ENCODE data around the gene SORCS2. TPM values are rescaled to one million over a fixed set of nuclear protein-coding genes. Genes with fewer than 3 reads are reported as not detected.

The SORCS2 gene
- total and polyA plus RNA-seq, 12 donors, result 0.67 to 15.5 (median 1.3) TPM

DNA sequence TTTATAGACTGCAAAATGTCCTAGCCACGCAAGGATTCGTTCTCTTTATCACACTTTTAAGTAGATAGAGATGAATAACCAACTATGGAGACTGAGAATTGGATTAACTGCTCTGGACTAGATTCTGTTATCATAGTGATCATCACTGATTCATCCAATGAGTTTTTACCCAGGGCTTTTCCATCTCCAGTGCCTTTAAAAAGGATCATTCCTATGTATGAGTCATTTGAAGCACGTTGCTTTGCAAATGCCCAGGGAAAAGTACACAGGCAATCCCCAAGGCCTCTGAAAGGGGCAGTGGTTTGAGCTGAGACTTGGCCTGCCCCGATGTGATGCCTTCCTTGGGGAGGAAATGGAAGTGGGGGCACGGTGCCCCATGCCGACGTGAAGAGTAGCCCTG lies 365.1 kb downstream of the SORCS2 start:
- no peaks in the 10 kb centered on the region for H3K27me3 ChIP-seq
- TF ChIP-seq, protein P1, sequence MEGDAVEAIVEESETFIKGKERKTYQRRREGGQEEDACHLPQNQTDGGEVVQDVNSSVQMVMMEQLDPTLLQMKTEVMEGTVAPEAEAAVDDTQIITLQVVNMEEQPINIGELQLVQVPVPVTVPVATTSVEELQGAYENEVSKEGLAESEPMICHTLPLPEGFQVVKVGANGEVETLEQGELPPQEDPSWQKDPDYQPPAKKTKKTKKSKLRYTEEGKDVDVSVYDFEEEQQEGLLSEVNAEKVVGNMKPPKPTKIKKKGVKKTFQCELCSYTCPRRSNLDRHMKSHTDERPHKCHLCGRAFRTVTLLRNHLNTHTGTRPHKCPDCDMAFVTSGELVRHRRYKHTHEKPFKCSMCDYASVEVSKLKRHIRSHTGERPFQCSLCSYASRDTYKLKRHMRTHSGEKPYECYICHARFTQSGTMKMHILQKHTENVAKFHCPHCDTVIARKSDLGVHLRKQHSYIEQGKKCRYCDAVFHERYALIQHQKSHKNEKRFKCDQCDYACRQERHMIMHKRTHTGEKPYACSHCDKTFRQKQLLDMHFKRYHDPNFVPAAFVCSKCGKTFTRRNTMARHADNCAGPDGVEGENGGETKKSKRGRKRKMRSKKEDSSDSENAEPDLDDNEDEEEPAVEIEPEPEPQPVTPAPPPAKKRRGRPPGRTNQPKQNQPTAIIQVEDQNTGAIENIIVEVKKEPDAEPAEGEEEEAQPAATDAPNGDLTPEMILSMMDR (IDR thresholded peaks at IDR 0.05), result no peak
- TF ChIP-seq POLR2A (IDR thresholded peaks at IDR 0.05), result no peak
- peaks cover 0 to 9% (median 0%) of the 10 kb centered on the region in 3 donors for H3K9me3 ChIP-seq (replicated peaks in 1 of 3)
- peak in 5 of 7 donors; percentile 21 to 29 (median 23) for DNase-seq
- H3K4me1 ChIP-seq (replicated peaks in 1 of 2), result no peaks in the 10 kb centered on the region
- intact Hi-C loops (cut with DNase I), result no loop called here
- H3K36me3 ChIP-seq (replicated peaks in 1 of 2), result no peaks in the 10 kb centered on the region
- peak overlapping the region in 1 of 5 donors; percentile 45 for H3K27ac ChIP-seq
- no peak overlapping the region for H3K4me3 ChIP-seq
- 43 to 56% (median 55%) methylated on average over 7 of the region's 7 CpGs for WGBS, 4 donors

DNA sequence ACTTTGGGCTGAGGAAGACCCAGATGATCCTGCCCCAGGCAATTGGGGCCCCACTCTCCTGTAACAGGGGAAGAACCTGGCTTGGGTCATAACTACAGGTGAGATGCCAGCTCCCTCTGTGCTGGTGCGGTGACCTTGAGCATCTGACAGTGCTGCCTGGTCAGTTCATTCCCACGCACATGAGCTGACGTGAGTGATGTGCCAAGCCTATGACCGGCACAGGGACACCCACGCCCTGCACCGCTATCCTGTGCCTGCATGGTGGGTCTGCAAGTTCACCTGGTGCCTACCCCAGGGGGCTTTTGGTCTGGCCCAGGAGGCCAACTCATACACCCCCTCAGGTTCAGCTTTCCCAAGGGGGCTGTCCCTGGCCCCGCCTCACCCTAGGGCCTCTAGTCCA lies 366.1 kb downstream of the SORCS2 start:
- TF ChIP-seq, protein P1 (IDR thresholded peaks at IDR 0.05), result no peak
- TF ChIP-seq POLR2A (IDR thresholded peaks at IDR 0.05), result no peak
- no peak for DNase-seq
- intact Hi-C loops (cut with DNase I), result no loop called here
- Histone ChIP-seq H3K9me3 (replicated peaks in 1 of 3) (peaks cover 0 to 2% (median 0%) of the 10 kb centered on the region in 3 donors), H3K4me1 (replicated peaks in 1 of 2) (no peaks in the 10 kb centered on the region), H3K27ac (no peak overlapping the region), H3K27me3 (no peaks in the 10 kb centered on the region), H3K4me3 (no peak overlapping the region), H3K36me3 (replicated peaks in 1 of 2) (no peaks in the 10 kb centered on the region)
- 89 to 100% (median 91%) methylated on average over 2 to 7 of the region's 7 CpGs; no CpG with 5 or more reads in 1 of the 4 donors for WGBS, 4 donors

DNA sequence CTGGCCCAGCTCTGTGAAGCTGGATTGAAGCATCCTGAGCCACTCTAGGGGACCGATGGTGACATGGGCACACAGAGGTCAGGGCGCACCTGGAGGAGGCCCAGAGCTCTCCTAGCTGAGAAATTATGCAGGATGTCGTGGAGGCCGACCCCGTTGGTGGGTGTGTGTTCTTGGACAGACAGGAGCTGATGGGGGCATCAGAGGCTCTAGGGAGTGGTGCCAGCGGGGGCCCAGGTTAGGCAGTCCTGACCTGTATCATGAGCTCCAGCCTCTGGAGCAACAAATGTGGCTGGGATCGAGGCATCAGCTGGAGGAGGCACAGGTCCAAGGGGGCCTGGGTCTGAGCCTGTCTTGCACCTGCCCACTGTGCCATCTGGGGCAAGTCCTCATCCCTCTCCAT lies 367.0 kb downstream of the SORCS2 start:
- Histone ChIP-seq H3K4me1 (replicated peaks in 1 of 2) (no peaks in the 10 kb centered on the region), H3K9me3 (replicated peaks in 1 of 3) (no peaks in the 10 kb centered on the region), H3K4me3 (no peak overlapping the region), H3K27me3 (no peaks in the 10 kb centered on the region), H3K36me3 (replicated peaks in 1 of 2) (no peaks in the 10 kb centered on the region), H3K27ac (no peak overlapping the region)
- intact Hi-C loops (cut with DNase I), result no loop called here
- no peak for TF ChIP-seq POLR2A (IDR thresholded peaks at IDR 0.05)
- TF ChIP-seq, protein P1 (IDR thresholded peaks at IDR 0.05), result no peak
- 84 to 94% (median 91%) methylated on average over 6 to 7 of the region's 7 CpGs for WGBS, 4 donors
- DNase-seq, result no peak

DNA sequence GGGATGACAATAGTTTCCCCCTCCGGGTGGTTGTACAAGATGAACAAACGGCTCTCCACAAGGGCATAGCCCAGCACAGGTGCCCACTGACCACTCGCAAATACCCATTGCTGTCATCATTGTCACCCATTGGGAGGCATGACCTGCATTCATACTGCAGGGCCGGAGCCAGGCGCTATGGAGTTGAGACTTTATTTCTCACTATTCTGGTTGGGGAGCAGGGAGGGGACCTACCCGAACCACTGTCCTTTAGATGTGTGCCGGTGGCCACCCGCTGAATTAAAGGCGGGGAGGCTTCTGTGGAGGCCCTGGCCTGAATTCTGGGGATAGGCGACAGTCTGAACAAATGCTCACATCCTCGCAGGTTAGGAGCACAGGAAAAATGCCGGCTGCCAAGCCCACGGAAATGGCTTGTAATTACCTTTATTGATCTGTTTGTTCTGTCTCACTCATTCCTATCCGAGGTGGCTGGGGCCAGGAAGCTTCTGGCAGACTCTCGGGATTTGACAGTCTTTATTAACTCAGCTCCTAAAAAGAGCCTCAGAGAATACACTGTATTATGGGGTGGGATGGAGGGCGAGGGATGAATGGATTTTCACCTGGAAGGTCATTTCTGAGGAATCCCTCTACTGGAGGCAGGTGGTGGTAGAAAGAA lies 367.5 kb downstream of the SORCS2 start:
- Histone ChIP-seq H3K27me3 (no peaks in the 10 kb centered on the region), H3K4me1 (replicated peaks in 1 of 2) (no peaks in the 10 kb centered on the region), H3K27ac (no peak overlapping the region), H3K4me3 (no peak overlapping the region), H3K9me3 (replicated peaks in 1 of 3) (no peaks in the 10 kb centered on the region), H3K36me3 (replicated peaks in 1 of 2) (no peaks in the 10 kb centered on the region)
- 81 to 86% (median 83%) methylated on average over 8 to 16 of the region's 16 CpGs for WGBS, 4 donors
- no peak for TF ChIP-seq POLR2A (IDR thresholded peaks at IDR 0.05)
- TF ChIP-seq, protein P1 (IDR thresholded peaks at IDR 0.05), result no peak
- no peak for DNase-seq
- intact Hi-C loops (cut with DNase I), result no loop called here
